HG03108 (cell line): ENCODE results near the gene FAM184B.
A peak's percentile ranks its signal among the peaks of the same experiment; 100 is the strongest.
"Not testable (repeated sequence)": the region's sequence is repeated elsewhere in the genome, so short reads cannot be mapped to it uniquely, and the experiment has no call there.

Experiments used
- ATAC-seq: cut with Tn5 transposase; IDR thresholded peaks from one replicate; pipeline ENCODE4 v1.9.1; 2021; ENCODE audit warnings: moderate library complexity; ENCODE audit not compliant: unreplicated experiment

The FAM184B gene

GRCh38 chr4:17690135-17690534 lies 91.3 kb downstream of the FAM184B start:
- no peak for ATAC-seq

GRCh38 chr4:17688011-17688441 lies 93.4 kb downstream of the FAM184B start:
- no peak for ATAC-seq

GRCh38 chr4:17687237-17687857 lies 94.1 kb downstream of the FAM184B start:
- no peak for ATAC-seq

- ATAC-seq = not testable (repeated sequence)
These were observed 96.8 kb downstream of the FAM184B start for GRCh38 chr4:17684648-17685047.

- ATAC-seq = no peak
These were observed 99.2 kb downstream of the FAM184B start for GRCh38 chr4:17682222-17682566.

GRCh38 chr4:17681281-17682221 lies 99.9 kb downstream of the FAM184B start:
- ATAC-seq = no peak

- no peak for ATAC-seq
These were observed 100.7 kb downstream of the FAM184B start for GRCh38 chr4:17680559-17681280.

- no peak for ATAC-seq
These were observed 111.0 kb downstream of the FAM184B start for GRCh38 chr4:17670423-17670822.

- no peak for ATAC-seq
These were observed 113.7 kb downstream of the FAM184B start for GRCh38 chr4:17667653-17668201.

GRCh38 chr4:17667253-17667652 lies 114.2 kb downstream of the FAM184B start:
- ATAC-seq = no peak

- no peak for ATAC-seq
These were observed 115.6 kb downstream of the FAM184B start for GRCh38 chr4:17665852-17666251.

GRCh38 chr4:17665346-17665745 lies 116.1 kb downstream of the FAM184B start:
- no peak for ATAC-seq

- peak; percentile 91 for ATAC-seq
These were observed 116.7 kb downstream of the FAM184B start for GRCh38 chr4:17664755-17665154.

- no peak for ATAC-seq
These were observed 118.7 kb downstream of the FAM184B start for GRCh38 chr4:17662694-17663093.

- ATAC-seq = not testable (repeated sequence)
These were observed 122.2 kb downstream of the FAM184B start for GRCh38 chr4:17659196-17659595.

GRCh38 chr4:17657849-17658248 lies 123.6 kb downstream of the FAM184B start:
- ATAC-seq = no peak

GRCh38 chr4:17657090-17657489 lies 124.3 kb downstream of the FAM184B start:
- no peak for ATAC-seq

GRCh38 chr4:17654701-17655100 lies 126.7 kb downstream of the FAM184B start:
- no peak for ATAC-seq

- ATAC-seq = no peak
These were observed 131.0 kb downstream of the FAM184B start for GRCh38 chr4:17650406-17650805.

- no peak for ATAC-seq
These were observed 133.5 kb downstream of the FAM184B start for GRCh38 chr4:17647927-17648326.

GRCh38 chr4:17647176-17647806 lies 134.1 kb downstream of the FAM184B start:
- no peak for ATAC-seq
